GM21526 (cell line): ENCODE data around the gene PASK.

Experiments
- ATAC-seq: cut with Tn5 transposase; IDR thresholded peaks from one replicate; pipeline ENCODE4 v1.9.1; 2021; ENCODE audit warnings: moderate library complexity; ENCODE audit not compliant: unreplicated experiment, low FRiP score

The PASK gene

GRCh38 chr2:241149925-241150659 lies 820 bp upstream of the PASK start, which contains the start of gene PPP1R7:
TSS of gene PPP1R7 (plus strand) at chr2:241150467. CDS start at chr2:241150496, 29 bp downstream.
- ATAC-seq, result peak; percentile 67

GRCh38 chr2:241149675-241149924 lies 328 bp upstream of the PASK start:
- ATAC-seq, result peak; percentile 14

GRCh38 chr2:241148239-241148638 lies 1.0 kb downstream of the PASK start:
- ATAC-seq, result no peak

- no peak for ATAC-seq
Observed at GRCh38 chr2:241147336-241147735, 1.9 kb downstream of the PASK start.

GRCh38 chr2:241146286-241146685 lies 3.0 kb downstream of the PASK start:
- no peak for ATAC-seq

- ATAC-seq, result no peak
Observed at GRCh38 chr2:241142593-241142992, 6.7 kb downstream of the PASK start.

GRCh38 chr2:241142063-241142462 lies 7.2 kb downstream of the PASK start:
- no peak for ATAC-seq

- ATAC-seq, result no peak
Observed at GRCh38 chr2:241141214-241141770, 8.0 kb downstream of the PASK start.

- no peak for ATAC-seq
Observed at GRCh38 chr2:241140445-241140840, 8.8 kb downstream of the PASK start.

- no peak for ATAC-seq
Observed at GRCh38 chr2:241139531-241140444, 9.5 kb downstream of the PASK start.

- ATAC-seq, result no peak
Observed at GRCh38 chr2:241138471-241138870, 10.8 kb downstream of the PASK start.

GRCh38 chr2:241137276-241138190 lies 11.7 kb downstream of the PASK start:
- ATAC-seq, result no peak

GRCh38 chr2:241136661-241137260 lies 12.5 kb downstream of the PASK start:
- no peak for ATAC-seq

- no peak for ATAC-seq
Observed at GRCh38 chr2:241136191-241136590, 13.1 kb downstream of the PASK start.

- ATAC-seq, result no peak
Observed at GRCh38 chr2:241135737-241136136, 13.5 kb downstream of the PASK start.

- ATAC-seq, result no peak
Observed at GRCh38 chr2:241134711-241135110, 14.6 kb downstream of the PASK start.

GRCh38 chr2:241133436-241133820 lies 15.8 kb downstream of the PASK start:
- no peak for ATAC-seq

- no peak for ATAC-seq
Observed at GRCh38 chr2:241132538-241133435, 16.5 kb downstream of the PASK start.

GRCh38 chr2:241131531-241131930 lies 17.7 kb downstream of the PASK start:
- no peak for ATAC-seq
